ENCODE measurements around the gene SH2D3C.

The SH2D3C gene

DNA sequence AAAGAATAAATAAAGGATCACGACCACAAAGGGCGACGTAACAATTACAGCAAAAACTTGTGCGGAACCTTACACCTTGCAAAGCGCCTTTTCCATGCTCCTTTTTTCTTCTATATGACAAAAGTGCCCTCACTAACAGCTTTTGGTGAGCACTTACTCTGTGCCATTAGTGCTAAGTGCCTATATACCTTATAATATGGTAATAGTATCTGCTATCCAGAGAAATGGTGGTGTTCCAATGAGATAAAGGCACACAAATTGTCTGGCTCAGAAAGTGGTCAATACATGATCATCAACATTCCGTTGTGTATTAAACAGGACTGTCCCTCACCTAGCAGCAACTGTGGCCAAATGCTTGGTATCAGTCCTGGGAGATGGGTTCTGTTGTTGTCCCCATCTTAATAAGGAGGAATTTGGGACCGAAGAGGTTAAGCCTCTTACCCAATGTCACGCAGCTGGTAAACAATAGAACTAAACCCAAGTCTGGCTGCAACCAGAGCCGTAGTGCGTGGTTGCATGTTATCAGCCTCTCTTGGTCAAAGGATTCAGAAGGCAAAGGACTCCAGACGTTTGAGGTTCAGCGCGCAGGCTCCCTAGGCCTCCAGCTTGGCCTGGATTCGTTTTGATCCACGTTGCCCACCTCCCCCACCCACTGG, 42.8 kb downstream of the SH2D3C start:
- DNase-seq, result no peak

DNA sequence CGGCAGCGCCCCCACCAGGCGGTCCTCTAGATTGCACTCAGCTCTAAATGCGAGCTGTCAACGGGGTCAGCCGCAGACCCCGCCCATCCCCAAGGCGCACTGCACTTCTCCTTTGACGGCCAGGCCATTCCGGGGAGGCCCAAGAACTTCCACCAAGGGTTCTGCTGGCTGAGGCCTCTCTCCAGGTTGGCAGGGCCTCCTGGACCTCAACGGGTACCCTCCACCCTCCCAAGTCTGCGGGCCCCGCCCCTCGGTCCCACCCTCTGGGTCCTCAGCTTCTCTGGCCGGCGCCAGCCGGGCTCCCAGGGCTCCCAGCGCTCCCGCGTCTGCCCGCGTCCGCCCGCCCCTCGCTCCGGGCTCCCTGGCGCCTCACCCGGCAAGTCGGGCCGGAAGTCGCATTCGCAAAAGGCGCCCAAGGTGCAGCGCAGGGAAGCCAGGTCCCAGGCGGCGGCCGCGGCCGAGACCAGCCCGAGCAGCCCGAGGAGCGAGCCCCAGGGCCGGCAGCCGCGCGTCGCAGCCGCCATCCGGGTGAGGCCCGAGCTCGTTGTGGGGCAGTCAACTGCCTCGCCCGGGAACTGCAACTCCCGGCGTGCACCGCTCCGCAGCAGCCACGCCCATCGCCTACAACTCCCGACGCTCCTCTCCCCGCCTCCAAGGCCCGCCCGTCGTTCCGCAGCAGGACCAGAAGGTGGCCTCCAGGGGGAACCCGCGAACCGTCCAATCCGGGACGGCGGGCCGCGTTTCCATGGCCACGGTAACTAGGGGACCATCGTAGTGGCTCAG, 43.5 kb downstream of the SH2D3C start, which contains the start of gene TOR2A:
TOR2A (minus strand) TSS at position 548 of the 783 bp plus-strand sequence; CDS start at position 524, 24 bp downstream.
- DNase-seq, result peak; percentile 94 to 95

DNA sequence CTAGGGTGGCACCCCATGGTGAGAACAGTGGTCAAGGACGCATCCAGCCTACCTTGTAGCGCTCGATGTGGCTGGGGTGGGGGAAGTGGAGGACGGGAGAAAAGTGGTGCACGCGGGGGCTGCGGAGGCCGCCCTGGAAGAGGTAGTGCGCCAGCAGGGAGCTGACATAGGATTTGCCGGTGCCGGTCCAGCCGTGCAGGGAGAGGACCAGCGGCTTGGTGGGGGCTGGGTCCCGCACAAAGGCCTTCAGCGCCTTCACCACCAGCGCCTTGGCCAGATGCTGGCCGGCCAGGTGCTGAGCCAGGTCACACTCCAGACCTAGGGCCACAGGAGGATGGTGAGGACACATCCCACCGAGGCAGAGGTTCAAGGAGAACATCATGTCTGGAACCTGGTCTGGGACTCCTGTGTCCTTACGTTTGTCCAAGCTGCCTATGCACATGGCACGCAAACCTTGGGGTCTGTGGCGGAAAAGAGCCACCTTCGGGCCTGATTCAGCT, 44.2 kb downstream of the SH2D3C start:
- DNase-seq, result no peak

DNA sequence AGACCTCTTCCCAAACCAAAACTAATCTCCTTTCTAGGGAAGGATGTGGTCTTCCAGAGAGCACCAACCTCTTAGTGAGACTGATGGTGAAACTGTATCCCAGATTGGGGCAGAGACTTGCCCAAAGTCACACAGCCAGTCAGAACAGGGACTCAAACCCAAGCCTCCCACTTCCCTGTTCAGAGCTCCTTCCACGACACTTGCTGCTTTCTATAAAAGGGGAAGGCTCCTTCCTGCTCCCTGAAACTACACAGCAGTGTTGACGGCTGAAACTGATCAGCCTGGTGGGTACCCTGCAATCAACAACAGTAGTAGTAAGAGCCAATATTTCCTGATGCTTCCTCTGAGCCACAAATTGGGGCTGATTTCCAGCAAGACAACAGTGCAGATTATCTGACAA, 44.9 kb downstream of the SH2D3C start:
- DNase-seq, result no peak

DNA sequence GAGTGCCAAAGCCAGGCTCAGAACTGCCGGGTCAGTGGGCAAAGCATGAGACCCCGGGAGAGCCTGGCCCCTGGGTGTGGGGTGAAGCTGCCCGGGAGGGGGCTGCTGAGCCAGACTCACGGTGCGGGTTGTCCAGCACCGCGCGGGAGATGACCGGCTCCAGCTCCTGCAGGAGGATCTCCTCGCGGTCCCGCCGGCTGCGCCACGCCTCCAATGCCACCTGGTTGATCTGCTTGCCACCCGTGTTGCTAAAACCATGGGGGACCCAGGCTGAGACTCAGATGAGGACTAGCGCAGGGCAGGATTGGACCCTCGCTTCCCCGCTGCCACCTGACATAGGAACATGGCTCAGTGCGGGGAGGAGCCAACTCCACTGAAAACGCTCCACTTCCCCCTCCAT, 46.0 kb downstream of the SH2D3C start:
- DNase-seq, result no peak

DNA sequence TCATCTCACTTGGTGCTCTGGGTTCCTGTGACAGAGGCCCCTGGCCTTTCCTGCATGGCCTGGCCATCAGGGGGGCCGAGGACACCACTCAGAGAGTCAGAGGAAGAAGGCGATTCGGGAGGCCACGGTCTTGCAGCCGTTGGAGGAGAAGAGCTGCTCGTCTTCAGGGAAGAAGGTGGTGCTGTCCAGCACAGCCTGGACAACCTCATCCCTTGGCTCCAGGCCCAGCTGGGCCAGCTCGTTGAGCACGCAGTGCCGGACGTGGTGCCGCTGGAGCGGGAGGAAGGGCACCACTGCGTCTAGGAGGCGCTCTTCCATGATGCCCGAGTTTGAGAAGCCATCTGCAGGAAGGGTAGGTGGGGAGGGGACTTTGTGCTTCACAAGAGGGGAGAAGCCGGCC, 46.5 kb downstream of the SH2D3C start:
- no peak for DNase-seq

DNA sequence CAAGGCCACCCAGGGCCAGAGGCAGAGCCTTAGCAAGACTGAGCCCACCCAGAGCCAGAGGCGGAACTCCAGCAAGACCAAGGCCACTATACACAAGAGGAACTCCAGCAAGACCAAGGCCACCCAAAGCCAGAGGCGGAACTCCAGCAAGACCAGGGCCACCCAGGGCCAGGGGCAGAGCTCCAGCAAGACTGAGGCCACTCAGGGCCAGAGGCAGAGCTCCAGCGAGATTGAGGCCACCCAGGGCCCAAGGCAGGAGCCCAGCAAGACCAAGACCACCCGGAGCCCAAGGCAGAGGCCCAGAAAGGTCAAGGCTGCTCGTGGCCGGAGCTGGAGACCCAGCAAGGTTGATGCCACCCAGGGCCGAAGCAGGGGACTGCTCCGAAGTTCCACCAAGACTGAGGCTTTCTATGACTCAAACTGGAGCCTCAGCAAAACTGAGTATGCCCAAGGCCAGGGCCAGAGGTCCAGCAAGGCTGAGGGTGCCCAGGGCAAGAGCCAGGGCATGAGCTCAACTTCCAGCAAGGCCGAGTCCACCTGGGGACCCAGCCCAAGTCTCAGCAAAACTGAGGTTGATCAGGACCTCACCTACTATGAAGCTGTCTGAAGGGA, 47.6 kb downstream of the SH2D3C start:
- DNase-seq, result no peak

DNA sequence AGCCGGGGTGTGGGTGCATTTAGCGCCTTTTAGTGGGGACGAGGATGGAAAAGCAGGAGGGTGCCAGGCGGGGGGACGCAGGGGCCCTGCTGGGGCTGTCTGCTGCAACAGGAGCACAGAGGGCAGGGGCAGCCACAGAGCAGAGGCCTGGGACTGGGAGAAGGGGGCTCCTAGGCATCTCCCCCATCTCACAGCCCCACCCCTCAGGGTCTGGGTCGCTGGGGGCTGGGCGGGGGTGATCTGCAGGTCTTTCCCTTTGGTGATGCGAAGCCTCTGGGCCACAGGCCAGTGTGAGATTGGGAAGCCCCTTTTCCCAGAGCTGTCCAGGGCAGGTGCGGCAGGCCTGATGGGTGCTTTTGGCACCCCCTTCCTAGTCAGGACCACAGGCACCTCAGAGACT, 48.2 kb downstream of the SH2D3C start:
- no peak for DNase-seq

DNA sequence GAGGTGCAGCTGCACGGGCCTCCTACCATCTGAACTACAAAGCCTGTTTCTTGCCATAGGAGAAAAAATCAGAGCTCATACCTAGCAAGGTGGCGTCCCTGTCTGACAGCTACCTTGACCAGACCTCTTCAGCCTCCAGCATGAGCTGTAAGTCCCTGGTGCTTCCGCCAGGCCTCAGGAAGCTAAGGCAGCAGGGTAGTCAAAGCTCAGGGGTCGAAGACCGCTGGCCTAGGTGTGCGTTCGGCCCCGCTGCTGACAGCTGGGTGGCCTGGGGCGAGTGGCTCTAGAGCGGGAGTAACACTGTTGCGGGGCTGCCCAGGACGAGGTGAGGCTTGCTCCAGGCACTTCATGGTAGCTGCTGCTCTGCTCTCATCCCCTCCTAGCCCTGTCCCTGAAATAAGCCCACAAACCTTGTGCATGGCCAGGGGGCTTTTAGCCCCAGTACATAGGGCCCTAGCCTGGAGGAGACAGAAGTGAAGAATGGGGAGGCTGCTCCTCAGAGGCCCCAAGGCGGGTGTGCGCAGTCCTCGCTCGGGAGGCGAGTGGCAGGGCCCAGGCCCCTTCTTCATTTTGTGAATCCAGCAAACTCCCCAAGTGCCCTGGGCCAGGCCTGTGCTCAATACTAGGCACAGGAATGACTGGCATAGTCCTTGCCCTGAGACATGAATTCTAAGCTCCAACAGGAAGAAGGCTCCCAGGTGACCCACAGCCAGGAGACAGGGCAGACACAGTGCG, 48.8 kb downstream of the SH2D3C start:
- no peak for DNase-seq

DNA sequence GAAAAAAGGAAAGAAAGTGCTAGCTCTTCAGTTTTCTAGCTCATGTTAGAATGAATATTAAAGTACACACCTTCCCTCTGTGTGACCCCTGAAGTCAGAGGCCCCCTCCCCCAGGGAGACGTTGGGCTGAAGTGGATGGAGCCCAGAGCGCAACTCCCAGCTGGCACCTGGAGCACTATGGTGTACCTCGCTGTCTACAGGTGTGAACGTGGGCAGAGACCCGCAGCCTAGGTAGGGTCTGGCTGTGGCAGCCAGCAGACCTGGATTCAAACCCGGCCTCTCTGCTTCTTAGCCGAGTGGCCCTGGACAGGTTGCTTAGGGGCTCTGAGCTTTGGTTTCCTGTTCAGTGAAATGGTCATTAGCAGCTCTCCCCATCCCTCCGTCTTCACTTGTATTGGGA, 49.7 kb downstream of the SH2D3C start:
- DNase-seq, result no peak

DNA sequence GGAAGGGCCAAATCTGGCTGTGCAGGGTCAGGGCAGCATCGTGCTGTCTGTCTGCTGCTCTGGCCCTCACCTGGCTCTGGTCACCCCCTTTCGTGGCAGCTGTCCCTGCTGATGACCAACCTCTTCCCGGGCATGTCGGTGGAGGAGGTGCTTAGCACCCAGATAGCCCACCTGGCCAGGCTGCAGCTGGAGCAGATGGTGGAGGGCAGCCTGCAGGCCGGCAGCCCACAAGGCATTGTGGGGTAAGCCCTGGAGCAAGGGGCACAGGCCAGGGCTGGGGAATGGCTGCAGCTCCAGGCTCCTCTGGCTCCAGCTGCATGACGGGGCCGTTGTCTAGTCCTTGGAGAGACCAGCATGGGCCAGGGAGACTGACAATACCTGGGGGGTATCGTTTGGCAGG, 51.6 kb downstream of the SH2D3C start:
- DNase-seq, result no peak

DNA sequence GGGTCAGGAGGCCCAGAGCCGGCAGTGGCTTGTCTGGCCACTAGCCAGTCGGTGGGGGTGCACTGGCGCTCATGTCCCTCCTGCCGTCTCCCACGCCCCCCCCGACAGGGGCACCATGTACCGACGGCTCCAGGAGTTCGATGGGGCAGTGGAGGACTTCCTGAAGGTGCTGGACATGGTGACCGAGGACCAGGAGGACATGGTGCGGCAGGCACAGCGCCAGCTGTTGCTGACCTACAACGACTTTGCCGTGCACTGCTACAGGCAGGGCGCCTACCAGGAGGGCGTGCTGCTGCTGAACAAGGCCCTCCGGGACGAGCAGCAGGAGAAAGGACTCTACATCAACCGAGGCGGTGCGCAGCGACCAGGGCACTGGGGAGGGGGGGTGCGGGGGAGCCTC, 54.5 kb downstream of the SH2D3C start:
- DNase-seq, result no peak

DNA sequence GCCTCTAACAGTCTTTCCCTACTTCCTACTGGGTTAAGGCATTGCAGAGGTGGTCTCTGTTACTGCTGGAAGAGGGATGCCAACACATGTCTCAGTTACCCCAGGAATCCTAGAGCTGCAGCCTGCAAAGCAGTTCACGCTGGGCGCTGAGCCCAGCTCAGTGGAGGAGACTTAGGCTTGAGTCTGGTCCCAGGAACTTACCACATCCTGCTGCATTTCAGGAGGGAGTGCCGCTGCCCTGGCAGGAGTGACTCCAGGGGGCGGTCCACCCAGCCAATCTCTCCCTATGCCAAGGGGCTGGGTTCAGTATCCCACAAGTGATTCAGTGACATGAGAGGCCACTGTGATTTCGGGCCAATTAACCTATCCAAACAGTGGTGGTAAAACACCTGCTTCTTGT, 55.0 kb downstream of the SH2D3C start:
- DNase-seq, result no peak

DNA sequence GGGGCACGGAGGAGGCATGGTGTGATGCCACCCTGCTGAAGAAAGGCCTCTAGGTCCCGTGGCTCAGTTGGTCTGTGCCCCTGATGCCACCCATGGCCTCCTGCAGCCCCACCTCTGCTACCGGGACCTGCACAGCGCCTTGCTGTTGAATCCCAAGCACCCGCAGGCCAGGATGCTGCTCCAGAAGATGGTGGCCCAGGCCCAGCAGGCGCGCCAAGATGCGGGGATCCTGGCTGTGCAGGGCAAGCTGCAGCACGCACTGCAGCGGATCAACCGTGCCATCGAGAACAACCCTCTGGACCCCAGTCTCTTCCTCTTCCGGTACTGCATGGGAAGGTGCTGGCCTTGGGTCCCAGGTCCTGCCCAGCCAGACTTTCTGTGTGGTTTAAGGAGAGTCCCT, 55.5 kb downstream of the SH2D3C start:
- DNase-seq, result no peak

DNA sequence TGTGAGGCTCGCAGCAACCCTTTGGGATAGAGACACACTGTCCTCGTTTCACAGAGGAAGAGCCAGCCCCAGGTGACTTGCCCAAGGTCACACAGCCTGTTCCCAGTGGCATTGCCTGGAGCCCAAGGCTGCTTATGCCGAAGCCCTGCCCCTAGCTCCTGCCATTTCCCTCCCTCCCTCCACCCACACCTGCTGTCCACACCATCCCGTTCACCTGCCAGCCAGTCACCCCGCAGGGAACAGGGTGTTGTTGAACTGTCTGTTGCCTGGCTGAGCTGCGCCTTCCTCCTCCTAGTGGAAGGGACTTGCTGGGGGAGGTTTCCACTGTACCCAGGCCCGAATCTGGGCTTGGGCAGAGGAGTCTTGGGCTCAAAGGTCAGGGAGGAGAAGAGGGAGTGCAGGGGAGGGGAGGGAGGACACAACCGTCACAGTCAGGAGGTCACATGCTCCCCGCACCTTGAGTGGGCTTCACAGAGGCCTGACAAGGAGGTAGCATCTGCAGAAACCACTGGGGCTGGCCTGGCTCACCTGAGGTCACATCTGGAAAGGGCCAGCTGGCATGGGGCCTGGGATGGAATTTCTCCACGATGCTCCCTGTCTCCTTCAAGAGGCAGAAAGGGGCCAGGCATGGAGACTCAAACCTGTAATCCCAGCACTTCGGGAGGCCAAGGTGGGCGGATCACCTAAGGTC, 56.3 kb downstream of the SH2D3C start:
- DNase-seq, result no peak

DNA sequence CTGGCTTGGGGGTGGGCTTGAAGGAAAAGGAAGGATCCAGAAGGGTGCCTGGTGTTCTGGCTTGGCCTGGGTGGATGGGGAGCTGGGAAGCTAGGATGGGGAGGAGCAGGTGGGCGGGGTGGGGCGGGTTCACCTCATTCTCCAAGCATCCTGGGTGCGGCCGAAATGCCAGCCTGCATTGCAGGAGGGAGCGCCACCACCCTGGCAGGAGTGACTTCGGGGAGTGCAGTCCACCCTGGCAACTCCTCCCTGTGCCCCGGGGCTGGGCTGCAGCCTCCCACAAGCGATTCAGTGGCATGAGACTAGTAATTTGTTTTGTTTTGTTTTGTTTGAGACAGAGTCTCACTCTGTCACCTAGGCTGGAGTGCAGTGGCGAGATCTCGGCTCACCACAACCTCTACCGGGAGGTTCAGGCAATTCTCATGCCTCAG, 57.1 kb downstream of the SH2D3C start:
- DNase-seq, result no peak

DNA sequence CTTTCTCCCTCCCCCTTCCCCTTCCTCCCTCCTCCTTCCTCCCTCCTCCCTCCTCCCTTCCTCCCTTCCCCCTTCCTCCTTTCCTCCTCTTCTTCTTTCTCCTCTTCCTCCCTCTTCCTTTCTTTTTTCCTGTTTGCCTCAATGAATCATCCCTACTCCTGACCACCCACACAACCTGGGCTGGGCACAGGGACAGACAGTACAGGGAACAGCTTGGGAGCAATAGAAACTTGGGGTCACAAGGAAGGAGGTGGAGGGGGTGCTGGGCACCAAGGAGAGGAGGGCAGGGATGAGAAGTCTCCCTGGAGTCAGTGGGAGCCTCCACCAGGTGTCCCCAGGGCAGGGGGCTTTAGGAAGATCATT, 57.6 kb downstream of the SH2D3C start:
- DNase-seq, result no peak

DNA sequence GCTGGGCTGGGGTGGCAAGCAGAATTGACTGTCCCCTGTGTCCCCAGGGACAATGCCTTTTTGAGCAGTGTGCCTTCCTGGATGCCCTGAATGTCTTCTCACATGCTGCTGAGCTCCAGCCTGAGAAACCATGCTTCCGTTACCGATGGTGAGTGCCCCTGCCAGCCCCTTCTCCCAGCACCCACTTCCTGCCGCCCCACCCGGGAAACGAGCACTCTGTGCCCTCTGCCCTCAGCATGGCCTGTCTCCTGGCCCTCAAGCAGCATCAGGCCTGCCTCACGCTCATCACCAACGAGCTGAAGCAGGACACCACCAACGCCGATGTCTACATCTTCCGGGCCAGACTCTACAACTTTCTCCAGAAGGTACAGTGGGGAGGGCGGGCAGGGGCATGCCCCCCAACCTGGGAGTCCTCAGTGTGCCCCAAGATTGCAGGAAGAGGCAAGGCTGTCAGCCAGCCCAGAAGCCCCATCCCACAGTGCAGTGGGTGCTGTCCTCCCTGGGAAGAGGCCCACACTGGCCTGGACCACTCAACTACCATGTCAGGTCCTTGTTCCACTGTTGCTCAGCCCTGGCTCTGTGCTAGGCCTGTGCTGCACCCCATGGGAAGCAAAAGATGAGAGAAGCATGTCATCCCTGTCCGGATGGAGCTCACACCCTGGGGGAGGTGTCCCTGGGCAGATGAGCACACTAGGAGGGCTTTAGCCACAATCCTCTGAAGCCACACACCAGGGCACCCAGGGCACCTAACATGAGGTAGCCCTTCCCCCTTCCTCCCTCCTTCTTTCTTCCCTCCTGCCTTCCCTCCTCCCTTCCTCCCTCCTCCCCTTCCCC, 58.2 kb downstream of the SH2D3C start:
- DNase-seq, result no peak

DNA sequence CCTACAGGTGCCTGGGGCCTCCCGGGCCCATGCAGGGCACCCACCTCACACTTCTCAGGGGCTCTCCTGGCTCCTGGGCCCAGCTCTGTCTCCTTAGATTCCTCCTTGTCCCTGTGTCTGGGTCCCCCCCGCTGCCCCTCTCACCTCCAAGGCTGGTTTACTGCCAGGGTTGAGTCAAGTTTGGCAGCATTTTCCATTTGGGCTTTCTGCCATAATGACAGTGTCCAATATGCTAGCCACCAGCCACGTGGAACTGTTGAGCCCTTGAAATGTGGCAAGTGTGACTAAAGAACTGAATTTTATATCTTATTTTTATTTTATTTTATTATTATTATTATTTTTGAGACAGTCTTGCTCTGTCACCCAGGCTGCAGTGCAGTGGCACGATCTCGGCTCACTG, 60.7 kb downstream of the SH2D3C start:
- no peak for DNase-seq

DNA sequence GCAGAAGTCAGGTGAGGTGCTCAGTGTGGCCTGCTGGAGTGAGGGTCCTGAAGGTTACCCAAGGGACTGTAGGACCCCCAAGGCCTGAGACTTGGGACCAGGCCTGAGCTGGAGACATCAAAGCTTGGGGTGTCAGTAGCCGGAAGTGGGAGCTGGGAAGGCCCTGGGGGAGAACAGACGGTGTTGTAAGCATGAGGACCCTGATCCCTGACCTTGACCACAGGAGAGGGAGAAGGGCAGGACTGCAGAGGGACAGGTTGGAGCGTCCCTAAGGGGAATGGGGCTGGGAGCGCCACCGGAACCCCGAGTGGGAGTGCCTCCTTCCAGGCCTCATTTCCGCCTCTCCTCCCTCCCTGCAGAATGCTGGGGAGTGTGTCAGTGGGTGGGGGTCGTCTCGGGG, 62.1 kb downstream of the SH2D3C start:
- no peak for DNase-seq

DNA sequence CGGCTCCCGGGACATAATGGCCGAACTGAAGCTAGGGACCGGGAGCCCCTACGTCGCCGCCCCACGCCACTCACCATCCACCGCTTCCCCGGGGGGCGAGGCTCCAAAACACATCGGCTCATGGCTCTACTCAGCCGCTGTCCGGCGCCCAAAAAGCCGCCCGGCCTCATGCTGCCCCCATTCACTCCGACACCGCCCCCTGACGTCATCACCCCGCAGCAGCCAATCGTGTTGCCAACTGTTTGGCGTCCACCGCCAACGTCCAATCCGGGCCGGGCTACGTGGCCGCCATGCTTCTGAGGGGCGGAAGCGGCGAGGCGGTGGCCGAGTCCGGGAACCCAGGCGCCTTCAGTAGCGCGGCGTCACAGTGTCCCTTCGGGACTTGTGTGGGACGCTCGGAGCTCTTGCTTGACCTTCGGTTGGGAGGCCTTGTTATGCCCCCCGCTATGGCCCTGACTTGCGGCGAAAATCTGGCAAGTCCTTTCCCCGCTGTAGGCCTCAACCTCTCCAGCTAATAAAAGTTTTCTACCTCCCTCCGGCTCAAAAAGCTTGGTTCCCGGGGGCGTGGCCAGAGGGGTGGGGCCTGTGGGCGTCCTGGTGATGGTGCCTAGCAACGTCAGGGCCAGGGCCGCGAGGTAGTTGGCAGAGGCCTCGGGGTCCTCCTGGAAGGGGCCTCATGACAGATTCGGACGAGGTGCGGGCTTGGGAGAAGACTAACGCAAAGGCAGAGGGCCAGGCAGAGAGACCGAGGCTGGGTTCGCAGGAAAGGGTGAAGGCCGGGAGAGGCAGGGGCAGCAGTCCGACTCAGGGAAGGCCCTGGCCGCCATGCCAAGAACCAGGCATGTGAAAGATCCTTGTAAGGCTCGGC, 62.8 kb downstream of the SH2D3C start, which contains the start of the genes PTRH1 and TTC16:
PTRH1 (minus strand) TSS at position 194 of the 868 bp plus-strand sequence; CDS start at position 170, 24 bp downstream.
TTC16 (plus strand) TSS at position 610 of the 868 bp plus-strand sequence; CDS start at position 677, 67 bp downstream.
- DNase-seq, result peak; percentile 94 to 97
